Endothelial cell of hepatic sinusoid (primary cell): ENCODE results near the gene TP53I3.
"Not testable (repeated sequence)": the region's sequence is repeated elsewhere in the genome, so short reads cannot be mapped to it uniquely, and the experiment has no call there.

Experiments
- in situ Hi-C: cut with HindIII; loops from 2 replicates; pipeline ENCODE4 v1.10.0; 2017; ENCODE audit warnings: low sequenced_read_pairs

The TP53I3 gene

GRCh38 chr2:24100732-24101131 lies 16.1 kb upstream of the TP53I3 start:
- in situ Hi-C loops = not testable (repeated sequence)

GRCh38 chr2:24095171-24095677 lies 10.6 kb upstream of the TP53I3 start:
- in situ Hi-C loops = not testable (repeated sequence)

- in situ Hi-C loops = not testable (repeated sequence)
Observed at GRCh38 chr2:24093270-24093669, 8.6 kb upstream of the TP53I3 start.

- in situ Hi-C loops = no loop called here
Observed at GRCh38 chr2:24088821-24089359, 4.3 kb upstream of the TP53I3 start.

- in situ Hi-C loops = no loop called here
Observed at GRCh38 chr2:24087032-24087431, 2.4 kb upstream of the TP53I3 start.

GRCh38 chr2:24086241-24086640 lies 1.6 kb upstream of the TP53I3 start:
- in situ Hi-C loops = no loop called here

GRCh38 chr2:24085200-24085489 lies 511 bp upstream of the TP53I3 start:
- in situ Hi-C loops = no loop called here

GRCh38 chr2:24083567-24084385 lies 858 bp downstream of the TP53I3 start:
- in situ Hi-C loops = no loop called here

GRCh38 chr2:24082787-24083566 lies 1.7 kb downstream of the TP53I3 start:
- in situ Hi-C loops = no loop called here

GRCh38 chr2:24080701-24081100 lies 3.9 kb downstream of the TP53I3 start:
- in situ Hi-C loops = no loop called here

- in situ Hi-C loops = no loop called here
Observed at GRCh38 chr2:24077879-24078278, 6.8 kb downstream of the TP53I3 start.

- in situ Hi-C loops = no loop called here
Observed at GRCh38 chr2:24077535-24077877, 7.1 kb downstream of the TP53I3 start.

GRCh38 chr2:24076849-24077534 lies 7.6 kb downstream of the TP53I3 start:
- in situ Hi-C loops = no loop called here

GRCh38 chr2:24075915-24076848 lies 8.5 kb downstream of the TP53I3 start, which contains the start of gene SF3B6:
TSS of gene SF3B6 (minus strand) at chr2:24076326. CDS start at chr2:24076229, 97 bp downstream.
- in situ Hi-C loops = no loop called here

GRCh38 chr2:24075259-24075658 lies 9.4 kb downstream of the TP53I3 start:
- in situ Hi-C loops = no loop called here

- in situ Hi-C loops = no loop called here
Observed at GRCh38 chr2:24073816-24074215, 10.8 kb downstream of the TP53I3 start.

GRCh38 chr2:24072259-24072658 lies 12.4 kb downstream of the TP53I3 start:
- in situ Hi-C loops = no loop called here

- in situ Hi-C loops = loop anchor here (5.0 kb wide), 1 partner anchor 233 kb away; no protein-coding TSS in a partner anchor
Observed at GRCh38 chr2:24065341-24065740, 19.3 kb downstream of the TP53I3 start.

- in situ Hi-C loops = no loop called here
Observed at GRCh38 chr2:24058564-24059271, 25.9 kb downstream of the TP53I3 start.
